NCI-H2171 treated with DMSO at 0.1 percent for 48 hours (cell line): ENCODE data around the gene BCOR.
A peak's percentile ranks its signal among the peaks of the same experiment; 100 is the strongest.

Source experiments
- DNase-seq: peaks from one replicate; lab custom pipeline; 2025; lab: John Stamatoyannopoulos, UW

Gene BCOR

DNA sequence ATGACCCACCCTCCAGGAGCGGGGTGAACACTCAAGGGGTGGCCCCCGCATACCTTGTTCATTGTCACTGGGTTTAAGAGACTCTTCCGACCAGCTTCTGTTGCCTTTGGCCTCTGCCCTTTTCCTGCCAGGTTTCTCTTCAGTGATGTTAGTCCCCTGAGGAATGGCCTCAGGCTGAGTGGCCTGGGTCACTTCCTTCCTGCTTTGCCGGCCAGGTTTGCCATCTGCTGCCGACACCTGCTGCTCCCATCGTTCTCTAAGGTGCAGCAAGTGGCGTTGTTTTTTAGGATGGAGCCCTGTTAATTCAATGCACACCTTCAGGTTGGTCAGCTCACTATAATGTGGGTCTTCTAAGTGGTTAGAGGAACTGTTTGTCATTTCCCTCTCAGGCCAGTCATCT, 34.2 kb downstream of the BCOR start:
- no peak for DNase-seq

DNA sequence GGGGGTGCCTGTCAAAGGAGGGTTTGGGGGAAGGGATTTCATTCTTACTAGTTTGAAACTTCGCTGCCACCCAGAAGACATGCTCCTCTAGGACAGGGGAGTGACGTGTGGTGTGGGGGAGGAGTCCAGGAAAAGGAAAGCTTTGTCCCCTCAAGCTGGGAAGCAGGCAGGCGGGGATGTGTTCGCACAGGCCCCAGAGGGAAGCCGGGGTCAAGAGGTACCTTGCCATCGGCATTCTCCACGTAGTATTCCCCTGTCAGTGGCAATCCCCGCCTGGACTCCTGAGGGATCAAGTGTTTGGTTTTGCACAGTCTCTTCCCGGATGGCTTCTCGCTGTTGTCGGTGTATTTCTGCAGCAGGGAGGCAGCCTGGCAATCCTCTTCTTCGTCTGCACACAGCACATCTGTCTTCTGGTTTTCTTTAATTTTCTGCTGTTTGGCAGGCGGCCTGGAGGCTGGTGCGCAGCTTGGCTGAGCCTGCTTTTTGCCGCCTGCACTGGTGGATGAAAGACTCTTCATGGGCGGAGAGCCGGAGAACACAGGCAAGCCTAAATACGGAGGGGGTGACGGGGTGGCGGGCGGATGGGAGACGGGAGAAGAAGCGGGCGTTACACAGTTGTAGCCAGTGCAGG, 35.1 kb downstream of the BCOR start:
- DNase-seq, result no peak

DNA sequence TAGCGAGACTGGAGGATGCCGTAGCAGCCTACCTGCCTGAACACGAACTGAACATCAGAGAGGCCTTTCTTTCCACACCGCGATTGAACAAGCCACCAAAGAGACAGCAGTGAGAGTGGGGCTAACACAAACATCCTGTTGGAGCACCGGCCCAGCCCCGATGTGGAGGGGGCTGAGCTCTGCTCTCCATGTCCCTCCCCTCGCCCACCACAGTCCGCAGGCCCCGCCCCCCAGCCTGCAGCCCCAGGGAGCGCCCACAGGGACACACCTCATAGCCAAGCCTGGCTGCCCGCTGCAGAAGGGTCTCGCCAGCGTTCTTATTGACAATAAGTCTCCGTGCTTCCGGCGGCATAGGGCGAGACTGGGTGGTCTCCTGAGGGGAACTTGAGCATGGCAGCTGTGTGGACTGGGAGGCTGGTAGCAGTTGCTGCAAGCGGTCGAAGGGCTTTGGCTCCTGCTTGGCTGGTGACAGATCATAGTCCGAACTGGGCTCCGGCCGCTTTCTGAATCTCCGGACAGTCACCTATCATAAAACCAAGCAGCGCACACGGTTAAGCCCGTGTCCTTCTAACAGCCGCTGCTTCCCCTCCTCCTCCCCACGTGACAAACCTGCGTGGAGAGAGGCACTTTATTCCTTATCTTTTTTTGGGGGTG, 35.8 kb downstream of the BCOR start:
- DNase-seq, result no peak

DNA sequence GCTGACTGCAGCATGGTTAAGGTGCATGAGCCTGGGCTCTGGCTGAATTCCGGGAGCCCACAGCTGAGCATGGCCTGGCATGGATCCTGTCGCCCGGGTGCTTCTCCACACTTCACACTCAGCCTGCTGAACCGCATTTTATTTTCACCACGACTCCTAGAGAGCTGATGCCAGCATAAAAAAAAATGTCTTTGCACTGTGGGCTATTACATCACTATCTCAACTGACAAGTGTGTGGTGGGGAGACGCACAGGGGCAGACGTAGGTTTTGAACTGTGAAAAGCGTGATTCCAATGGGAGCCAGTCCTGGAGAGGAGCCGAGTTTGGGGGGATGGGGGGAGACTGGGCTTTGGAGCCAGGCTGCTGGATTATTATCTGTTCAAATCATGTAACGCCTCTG, 36.8 kb downstream of the BCOR start:
- no peak for DNase-seq

DNA sequence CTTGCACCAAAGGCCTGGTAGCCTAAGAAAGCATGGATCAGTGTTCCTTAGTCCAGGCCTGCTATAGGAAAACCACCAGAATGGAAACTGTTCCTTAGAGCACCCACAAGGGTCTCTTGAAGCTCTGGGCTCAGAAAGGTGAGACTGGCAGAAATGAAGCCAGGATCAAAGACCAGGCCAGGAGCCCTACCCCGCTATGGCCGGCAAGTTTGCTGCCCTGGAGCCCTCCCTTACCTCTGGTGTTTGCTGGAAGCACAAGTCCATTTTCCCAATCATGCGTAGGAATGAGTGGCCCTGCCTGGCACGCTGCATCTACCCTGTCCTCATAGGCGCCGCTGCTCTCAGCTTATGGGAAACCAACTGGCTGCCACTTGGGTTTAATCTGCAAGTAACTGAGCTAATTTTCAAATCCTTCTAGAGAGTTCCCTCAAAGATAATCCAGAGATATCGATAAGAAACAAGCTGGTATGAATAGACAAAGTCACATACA, 37.4 kb downstream of the BCOR start:
- DNase-seq, result no peak

DNA sequence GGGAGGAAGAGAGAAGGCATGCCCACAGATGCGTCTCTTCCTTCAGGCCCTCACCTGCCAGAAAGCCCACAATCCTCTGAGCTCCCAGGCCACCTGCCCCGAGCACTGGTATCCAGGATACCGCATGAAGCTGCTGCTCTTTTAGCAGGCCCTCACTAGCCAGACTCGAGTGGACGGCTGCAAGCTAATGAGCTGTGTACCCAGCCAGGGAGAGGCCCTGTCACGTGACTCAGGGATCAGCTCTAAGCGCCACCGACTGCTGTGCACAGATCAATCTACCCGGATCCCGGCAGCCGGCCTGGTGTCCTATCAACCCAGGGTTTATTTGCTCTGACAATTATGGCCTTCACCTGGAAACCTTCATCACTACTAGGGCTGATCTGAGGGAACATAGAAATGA, 39.0 kb downstream of the BCOR start:
- no peak for DNase-seq

DNA sequence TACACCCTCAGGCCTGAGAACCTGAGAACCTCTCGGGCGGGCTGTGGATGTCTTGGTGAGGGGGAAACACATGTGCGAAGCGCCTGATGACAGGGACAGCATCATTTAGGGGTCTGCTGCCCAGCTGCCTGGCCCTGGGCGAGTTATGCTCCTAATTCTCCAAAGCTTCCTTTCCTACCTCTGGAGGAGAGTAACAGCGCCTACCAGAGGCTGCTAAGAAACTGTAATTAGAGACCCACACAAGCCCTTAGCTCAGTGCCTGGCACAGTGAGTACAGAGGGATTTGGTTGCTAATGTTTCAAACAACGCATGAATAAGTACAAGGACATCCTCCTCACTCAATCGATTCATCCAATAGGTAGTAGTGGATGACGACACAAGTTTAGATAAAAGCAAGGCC, 40.4 kb downstream of the BCOR start:
- DNase-seq, result no peak

DNA sequence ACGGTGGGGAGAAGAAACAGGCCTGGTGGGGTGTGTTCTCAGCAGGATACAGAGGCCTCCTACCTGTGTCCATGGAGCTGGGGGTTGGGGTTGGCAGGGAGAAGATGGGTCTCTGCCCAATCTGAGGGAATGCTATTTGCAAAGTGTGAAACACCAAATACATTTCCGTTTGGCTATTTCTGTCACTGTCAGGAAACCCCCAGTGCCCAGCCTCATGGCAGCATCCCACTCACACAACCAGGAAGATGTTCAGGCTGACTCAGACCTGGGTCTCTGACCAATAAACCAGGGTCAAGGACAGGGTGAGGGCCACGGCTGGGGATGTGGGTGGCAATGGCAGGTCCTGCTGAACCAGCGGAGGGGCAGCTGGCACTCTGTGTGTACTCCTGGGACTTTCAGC, 41.3 kb downstream of the BCOR start:
- no peak for DNase-seq

DNA sequence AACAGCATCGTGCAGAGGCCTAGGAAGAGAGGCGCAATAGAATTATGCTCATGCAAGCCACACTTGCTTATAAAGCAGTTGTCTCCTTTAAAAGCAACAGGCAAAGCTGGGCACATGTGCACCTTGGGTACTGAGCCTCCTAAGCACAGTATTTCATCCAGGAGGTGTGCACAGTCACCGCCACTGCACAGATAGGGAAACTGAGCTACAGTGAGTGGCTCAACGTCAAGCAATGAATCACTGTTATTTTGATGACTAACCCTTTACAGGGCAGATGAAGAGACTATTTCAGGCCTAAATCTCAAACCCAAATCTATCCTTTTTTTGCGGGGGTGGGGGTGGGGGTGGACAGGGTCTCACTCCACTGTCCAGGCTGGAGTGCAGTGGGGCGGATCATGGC, 42.3 kb downstream of the BCOR start:
- no peak for DNase-seq

DNA sequence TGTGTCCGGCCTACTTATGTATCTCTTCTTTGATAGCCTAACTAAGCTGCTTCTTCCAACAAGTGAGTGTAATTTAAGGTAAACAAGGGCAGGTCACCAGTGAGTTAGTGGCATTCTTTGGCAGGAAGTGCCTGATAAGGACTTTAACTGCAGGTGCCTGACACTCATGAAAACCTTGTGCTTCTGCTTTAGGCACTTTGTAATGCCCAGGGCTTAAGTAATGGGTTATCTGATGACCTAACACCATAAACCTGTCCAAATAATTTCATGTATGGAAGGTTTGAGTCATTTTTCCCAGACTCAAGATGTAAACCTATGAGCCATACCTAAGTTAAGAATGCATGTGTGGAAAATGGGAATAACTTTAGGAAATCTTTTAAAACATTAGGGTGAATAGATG, 43.0 kb downstream of the BCOR start:
- no peak for DNase-seq

DNA sequence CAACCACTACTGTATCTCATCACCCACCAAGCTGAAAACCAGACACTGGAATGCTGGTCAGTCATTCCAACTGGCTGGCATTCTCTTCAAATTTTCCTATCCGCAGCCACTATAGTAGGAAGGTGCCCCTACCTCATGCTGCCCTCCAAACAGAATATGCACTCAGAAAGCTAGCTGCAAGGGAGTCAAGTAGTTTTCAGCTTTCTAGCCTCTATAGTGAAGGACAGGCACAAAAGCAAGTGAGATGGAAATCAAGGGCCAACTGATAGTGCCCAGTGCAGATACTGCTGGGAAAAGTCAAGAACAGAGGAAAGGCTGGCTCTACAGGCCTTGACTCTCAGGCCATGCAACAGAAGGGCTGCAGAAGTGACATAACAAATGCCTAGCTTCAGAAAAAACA, 47.2 kb downstream of the BCOR start:
- no peak for DNase-seq

DNA sequence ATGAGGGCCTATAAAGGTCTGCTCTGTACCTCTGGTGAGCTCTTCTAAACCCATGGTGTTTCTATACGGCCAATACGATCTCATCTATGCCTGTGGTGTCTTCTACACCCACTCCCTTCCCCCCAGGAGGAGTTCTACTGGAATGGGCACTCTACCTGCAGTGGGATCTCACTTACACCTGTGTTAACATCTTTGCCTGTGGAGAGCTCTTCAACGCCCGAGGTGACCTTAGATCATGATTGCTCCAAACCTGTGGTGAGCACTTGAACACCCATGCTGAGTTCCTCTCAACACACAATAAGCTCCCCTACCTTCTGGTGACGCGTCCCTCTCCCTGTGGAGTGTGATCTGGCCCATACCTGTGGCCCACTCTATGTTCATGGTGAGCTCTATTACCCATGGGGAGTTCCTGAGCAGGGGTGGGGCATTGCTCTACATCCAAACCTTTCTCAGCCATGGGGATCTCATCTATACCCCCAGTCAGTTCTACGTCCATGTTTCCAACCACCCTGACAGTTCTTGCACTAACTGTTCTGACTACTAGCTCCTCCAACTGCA, 48.6 kb downstream of the BCOR start:
- DNase-seq, result no peak

DNA sequence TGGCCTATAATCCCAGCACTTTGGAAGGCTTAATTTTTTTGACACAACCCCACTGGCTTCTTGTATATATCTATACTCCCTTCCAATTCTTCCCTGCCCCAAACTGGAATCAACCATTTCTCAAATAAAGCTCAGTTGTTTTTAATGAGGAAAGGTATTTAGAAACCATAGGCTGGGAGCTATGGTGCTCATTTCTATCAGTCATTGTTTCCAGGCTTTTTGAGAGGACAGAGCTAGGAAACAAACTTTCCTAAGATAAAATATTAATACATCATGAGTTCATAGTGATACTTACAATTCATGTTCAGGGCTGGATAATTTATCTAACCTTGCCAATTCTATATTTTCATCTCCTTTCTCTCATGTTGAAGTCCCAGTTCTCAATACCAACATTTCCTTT, 50.3 kb downstream of the BCOR start:
- DNase-seq, result no peak

DNA sequence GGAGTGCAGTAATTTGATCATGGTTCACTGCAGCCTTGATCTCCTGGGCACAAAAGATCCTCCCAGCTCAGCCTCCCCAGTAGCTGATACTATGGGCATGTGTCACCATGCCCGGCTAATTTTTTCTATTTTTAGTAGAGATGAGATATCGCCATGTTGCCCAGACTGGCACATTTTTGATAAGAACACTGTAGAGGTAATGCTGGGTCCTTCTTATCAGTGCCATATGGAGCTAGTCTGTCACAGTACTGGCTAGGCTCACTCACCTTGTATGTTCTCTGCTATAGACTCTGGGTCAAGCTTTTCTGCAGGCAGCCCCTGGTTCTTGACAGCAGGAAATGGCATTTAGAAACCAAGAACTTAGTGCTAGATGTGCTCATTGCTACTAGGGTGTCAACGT, 53.9 kb downstream of the BCOR start:
- peak; percentile 24 for DNase-seq

DNA sequence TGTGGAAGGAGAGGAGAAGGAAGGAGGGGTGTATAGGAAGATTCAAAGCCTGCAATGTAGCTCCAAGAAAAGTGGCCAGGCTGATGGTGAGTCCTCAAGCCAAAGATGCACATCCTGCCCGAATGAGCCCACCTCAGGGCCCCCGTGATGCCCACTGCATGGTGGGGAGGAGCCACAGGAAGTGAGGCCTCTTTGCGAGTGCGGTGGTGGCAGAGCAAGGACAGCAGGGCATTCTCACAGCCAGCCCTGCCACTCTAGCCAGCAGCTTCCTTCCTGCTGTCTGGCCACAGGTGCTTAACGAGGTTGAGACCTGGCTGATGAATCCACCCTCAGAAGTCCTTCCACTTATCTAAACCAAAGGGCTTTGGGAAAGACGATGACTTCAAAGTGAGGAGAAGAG, 55.8 kb downstream of the BCOR start:
- DNase-seq, result no peak

DNA sequence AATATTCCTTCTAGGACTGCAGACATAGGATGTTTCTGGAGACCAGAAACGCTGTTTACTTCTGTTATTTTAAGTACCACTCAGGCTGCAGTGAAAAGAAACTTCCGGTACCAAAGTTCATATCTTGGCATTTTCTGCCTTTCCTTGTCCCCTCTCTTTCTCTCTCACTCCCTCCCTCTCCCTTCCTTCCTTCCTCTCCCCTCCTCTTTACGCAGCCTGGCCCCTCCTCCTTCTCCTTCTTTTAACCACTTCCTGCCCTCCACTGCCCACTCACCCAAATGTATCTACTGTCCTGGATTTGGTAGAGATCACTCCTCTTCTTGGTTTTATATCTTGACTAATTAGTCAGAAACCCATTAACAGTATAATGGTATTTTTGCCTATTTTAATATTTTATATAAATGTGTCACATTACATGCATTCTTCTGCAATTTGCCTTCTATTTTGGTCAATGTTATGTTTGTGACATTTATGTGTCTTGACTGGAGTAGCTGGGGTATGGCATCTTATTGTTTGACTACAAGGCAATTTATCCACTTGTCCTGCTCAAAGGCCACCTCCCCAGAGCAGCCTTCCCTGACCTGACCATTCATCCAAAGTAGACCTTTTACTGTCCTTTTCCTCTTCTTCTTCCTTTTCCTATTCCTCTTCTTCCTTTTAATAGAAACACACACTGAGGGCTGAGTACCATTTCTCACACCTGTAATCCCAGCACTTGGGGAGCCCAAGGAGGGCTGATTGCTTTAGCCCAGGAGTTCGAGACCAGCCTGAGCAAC, 56.9 kb downstream of the BCOR start:
- no peak for DNase-seq

DNA sequence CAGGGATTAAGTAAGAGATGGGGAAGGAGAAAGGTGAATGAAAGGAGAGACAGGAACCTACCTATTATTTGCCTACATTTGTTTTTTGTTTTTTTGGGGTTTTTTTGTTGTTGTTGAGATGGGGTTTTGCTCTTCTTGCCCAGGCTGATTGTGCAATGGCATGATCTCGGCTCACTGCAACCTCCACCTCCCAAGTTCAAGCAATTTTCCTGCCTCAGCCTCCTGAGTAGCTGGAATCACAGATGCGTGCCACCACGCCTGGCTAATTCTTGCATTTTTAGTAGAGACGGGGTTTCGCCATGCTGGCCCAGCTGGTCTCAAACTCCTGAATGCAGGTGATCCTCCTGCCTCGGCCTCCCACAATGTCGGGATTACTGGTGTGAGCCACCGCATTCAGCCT, 57.9 kb downstream of the BCOR start:
- no peak for DNase-seq

DNA sequence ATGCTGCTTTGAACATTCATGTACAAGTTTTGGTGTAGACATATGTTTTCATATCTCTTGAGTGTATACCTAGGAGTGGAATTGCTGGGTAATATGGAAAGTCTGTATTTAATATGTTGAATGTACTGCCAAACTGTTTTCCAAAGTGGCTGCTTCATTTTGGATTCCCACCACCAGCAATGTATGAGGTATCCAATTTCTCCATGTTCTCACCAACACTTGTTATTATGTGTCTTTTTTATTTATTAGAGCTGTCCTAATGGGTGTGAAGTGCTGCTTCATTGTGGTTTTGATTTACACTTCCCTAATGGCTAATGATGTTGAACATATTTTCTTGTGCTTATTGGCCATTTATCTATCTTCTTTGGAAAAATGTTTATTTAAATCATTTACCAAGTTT, 60.4 kb downstream of the BCOR start:
- no peak for DNase-seq

DNA sequence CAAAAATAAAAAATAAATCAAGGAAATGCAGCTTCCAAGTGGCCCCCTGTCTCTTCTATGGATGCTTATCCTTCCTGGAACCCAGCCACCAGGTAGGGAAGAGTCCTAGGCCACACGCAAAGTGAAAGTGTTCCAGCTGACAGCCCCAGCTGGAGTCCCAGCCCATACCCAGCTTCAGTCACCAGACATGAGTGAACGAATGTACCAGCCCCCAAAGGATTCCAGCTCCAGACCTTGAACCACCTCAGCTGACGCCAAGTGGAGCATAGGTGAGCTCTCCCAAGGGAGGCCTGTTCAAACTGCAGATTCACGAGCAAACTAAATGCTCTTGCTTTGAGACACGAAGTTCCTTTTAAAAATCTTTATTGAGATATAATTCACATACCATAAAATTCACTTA, 62.0 kb downstream of the BCOR start:
- peak; percentile 39 for DNase-seq

DNA sequence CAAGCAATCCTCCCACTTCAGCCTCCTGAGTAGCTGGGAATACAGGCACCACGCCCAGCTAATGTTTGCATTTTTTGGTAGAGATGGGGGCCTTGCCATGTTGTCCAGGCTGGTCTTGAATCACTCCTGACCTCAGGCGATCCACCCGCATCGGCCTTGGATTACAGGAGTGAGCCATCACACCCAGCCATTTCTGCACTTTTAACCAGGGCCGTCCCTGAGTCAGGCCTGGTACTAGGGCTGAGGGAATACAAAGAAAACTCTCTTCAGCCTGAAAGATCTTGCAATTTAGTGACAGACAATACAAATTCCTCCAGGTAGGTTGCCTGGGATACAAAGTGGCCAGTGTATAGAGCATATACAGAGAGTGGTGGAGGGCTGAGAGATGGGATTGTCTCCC, 65.8 kb downstream of the BCOR start:
- no peak for DNase-seq

DNA sequence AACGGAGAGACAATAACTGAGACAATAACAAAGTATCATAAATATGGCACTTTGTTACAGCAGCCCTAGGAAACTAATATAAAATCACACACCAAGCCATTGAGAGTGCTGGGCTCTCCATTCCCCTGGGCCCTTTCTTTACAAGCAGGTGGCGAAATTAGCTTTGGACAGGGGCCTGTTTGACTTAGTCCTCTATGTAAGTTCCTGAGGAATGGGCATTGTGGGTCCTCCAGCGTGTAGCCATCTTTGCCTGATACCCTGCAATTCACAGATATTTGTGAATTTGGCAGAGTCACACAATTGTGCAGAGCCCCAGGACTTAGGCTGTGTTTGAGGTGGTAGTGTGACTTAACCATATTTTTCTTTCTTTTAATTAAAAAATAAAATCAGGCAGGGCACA, 67.6 kb downstream of the BCOR start:
- DNase-seq, result no peak

DNA sequence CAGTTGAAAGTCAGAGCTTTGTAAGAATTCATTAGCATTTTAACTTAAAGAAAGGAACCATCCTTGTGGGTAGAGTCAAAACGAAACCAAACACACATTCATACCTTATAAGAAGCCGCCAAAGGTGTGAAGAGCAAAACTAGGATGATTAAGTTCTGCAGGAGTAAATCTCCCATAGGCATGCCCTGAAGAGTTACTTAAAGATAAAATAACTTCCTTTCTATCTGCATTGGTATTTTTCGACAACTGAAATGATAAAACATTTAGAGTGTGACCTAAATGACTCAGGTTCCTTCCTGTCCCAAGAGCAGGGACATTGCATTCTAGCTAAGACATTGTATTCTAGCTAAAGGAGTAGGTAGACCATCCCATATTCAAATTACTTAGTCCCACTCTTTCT, 75.3 kb downstream of the BCOR start:
- no peak for DNase-seq

DNA sequence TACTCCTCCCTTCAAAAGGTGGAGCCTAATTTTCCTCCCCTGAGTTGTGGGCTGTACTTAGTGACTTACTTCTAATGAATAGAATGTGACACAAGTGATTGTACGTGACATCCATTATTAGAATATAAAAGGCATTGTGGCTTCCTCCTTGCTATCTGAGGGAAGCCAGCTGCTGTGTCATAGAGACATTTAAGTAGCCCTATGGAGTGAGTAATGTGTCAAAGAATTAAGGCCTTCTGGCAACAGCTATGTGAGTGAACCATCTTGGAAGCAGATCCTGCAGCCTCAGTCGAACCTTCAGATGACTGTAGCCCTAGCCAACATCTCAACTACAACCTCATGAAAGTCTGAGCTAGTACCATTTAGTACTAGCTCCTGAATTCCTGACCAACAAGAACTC, 76.1 kb downstream of the BCOR start:
- no peak for DNase-seq
